Neural cell (in vitro differentiated cells): Measurements from ENCODE around the gene ZNF580. TPM values are rescaled to one million over a fixed set of nuclear protein-coding genes. Genes with fewer than 3 reads are reported as not detected.

Experiments used
- H2AFZ ChIP-seq: fragments of 200-600, 300-800 bp; sonication (generic), shearing (Covaris generic); 2 replicates; pipeline ENCODE4 v1.6.0; 2014; ENCODE audit warnings: low read depth, mild to moderate bottlenecking, antibody characterized with exemption, low read length, moderate library complexity
- H3F3A ChIP-seq: fragments of 200-600 bp; shearing (Covaris generic); 2 replicates; pipeline ENCODE4 v1.6.1; 2016; ENCODE audit warnings: mild to moderate bottlenecking, moderate library complexity, mixed read lengths, antibody characterized with exemption, low read length; ENCODE audit not compliant: insufficient read depth, poor library complexity, severe bottlenecking
- H3K27ac ChIP-seq: fragments of 200-600, 300-800 bp; sonication (generic), shearing (Covaris generic); 2 replicates; pipeline ENCODE4 v1.5.1; 2014; ENCODE audit warnings: mild to moderate bottlenecking, low read length, moderate library complexity
- H3K27me3 ChIP-seq: fragments of 300-800, 200-600 bp; sonication (generic), shearing (Covaris generic); 2 replicates; pipeline ENCODE4 v1.6.0; 2014; ENCODE audit warnings: mild to moderate bottlenecking, low read depth, low read length, moderate library complexity; ENCODE audit not compliant: insufficient read depth
- H3K36me3 ChIP-seq: fragments of 300-800, 200-600 bp; sonication (generic), shearing (Covaris generic); 2 replicates; pipeline ENCODE4 v1.5.1; 2014; ENCODE audit warnings: mild to moderate bottlenecking, antibody characterized with exemption, low read length, moderate library complexity; ENCODE audit not compliant: insufficient read depth
- H3K4me2 ChIP-seq: fragments of 300-800, 200-600 bp; sonication (generic), shearing (Covaris generic); 2 replicates; pipeline ENCODE4 v1.6.0; 2014; ENCODE audit warnings: mild to moderate bottlenecking, low read length
- H3K4me3 ChIP-seq: fragments of 300-800, 200-600 bp; sonication (generic), shearing (Covaris generic); 2 replicates; pipeline ENCODE4 v1.5.1; 2014; ENCODE audit warnings: mild to moderate bottlenecking, low read length, moderate library complexity
- H3K79me2 ChIP-seq: fragments of 200-600 bp; shearing (Covaris generic); replicated peaks from 2 replicates; pipeline ENCODE4 v1.6.0; 2014; ENCODE audit warnings: mild to moderate bottlenecking, low read length, moderate library complexity; ENCODE audit not compliant: insufficient read depth
- H3K9ac ChIP-seq: fragments of 300-800, 200-600 bp; sonication (generic), shearing (Covaris generic); 2 replicates; pipeline ENCODE4 v1.6.1; 2016; ENCODE audit warnings: mild to moderate bottlenecking, low read length, mixed read lengths
- H3K9me2 ChIP-seq: fragments of 200-600 bp; shearing (Covaris generic); 2 replicates; pipeline ENCODE4 v1.6.1; 2016; ENCODE audit warnings: mild to moderate bottlenecking, low read length, mixed read lengths; ENCODE audit not compliant: insufficient read depth
- H3K9me3 ChIP-seq: fragments of 200-600, 300-800 bp; sonication (generic), shearing (Covaris generic); 2 replicates; pipeline ENCODE4 v1.6.1; 2016; ENCODE audit warnings: mild to moderate bottlenecking, mixed run types, low read length, moderate library complexity, mixed read lengths
- H4K20me1 ChIP-seq: fragments of 200-600 bp; shearing (Covaris generic); 2 replicates; pipeline ENCODE4 v1.6.1; 2016; ENCODE audit warnings: mild to moderate bottlenecking, mixed run types; ENCODE audit not compliant: insufficient read depth
- EP300 ChIP-seq: fragments of 450-650 bp; conservative IDR thresholded peaks from 2 replicates; pipeline ENCODE4 v1.6.1; 2014; ENCODE audit warnings: antibody characterized with exemption, mild to moderate bottlenecking, moderate library complexity; ENCODE audit not compliant: poor library complexity, severe bottlenecking
- EZH2 ChIP-seq: fragments of 200-600, 300-800 bp; shearing (Covaris generic), sonication (generic); IDR thresholded peaks from 2 replicates; pipeline ENCODE4 v1.6.1; 2014; ENCODE audit warnings: antibody characterized with exemption, low read length, borderline replicate concordance, mild to moderate bottlenecking; ENCODE audit not compliant: insufficient read depth, poor library complexity, severe bottlenecking
- MXI1 ChIP-seq: fragments of 450-650 bp; conservative IDR thresholded peaks from 2 replicates; pipeline ENCODE4 v1.6.1; 2014; ENCODE audit warnings: antibody characterized with exemption, mild to moderate bottlenecking; ENCODE audit not compliant: poor library complexity, severe bottlenecking
- POLR2AphosphoS5 ChIP-seq: IDR thresholded peaks from 2 replicates; pipeline ENCODE4 v1.6.1; 2012
- RAD21 ChIP-seq: fragments of 450-650 bp; conservative IDR thresholded peaks from 2 replicates; pipeline ENCODE4 v1.6.1; 2014; ENCODE audit warnings: antibody characterized with exemption, mild to moderate bottlenecking, moderate library complexity
- SMC3 ChIP-seq: fragments of 450-650 bp; conservative IDR thresholded peaks from 2 replicates; pipeline ENCODE4 v1.6.1; 2014; ENCODE audit warnings: antibody characterized with exemption, mild to moderate bottlenecking, moderate library complexity; ENCODE audit not compliant: poor library complexity
- TAF1 ChIP-seq: IDR thresholded peaks from 2 replicates; pipeline ENCODE4 v1.6.1; 2012; ENCODE audit warnings: low read depth
- polyA plus RNA-seq: library from polyadenylated mRNA; depleted of rRNA; stranded (reverse); fragments of >200 nt; gene quantifications from 2 replicates; pipeline ENCODE4 v1.2.3, GENCODE V29; 2014
- TF ChIP-seq, protein P1 (sequence below): IDR thresholded peaks from 2 replicates; pipeline ENCODE4 v1.6.1; 2012; ENCODE audit warnings: borderline replicate concordance

ZNF580 gene
- polyA plus RNA-seq, 1 donor from 2014 or later: 11.7 TPM

DNA sequence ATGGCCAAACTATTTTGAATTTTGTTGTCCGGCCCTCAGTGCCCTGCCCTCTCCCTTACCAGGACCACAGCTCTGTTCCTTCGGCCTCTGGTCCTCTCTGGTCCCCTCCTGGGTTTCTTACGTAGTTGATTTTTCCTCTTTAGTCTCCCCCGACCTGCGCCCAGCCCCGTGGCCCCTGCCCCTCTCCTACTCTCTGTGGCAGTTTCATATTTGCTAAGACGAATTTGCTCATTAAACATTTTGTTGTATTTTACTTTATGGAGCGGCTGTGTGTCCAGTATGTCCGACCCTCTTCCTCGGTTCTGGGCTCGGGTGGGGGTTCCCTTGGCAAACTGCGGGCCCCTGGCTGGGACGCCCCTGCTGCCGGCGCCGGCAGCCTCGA lies 33.6 kb downstream of the ZNF580 start:
- Histone ChIP-seq H3K4me3 (peak overlapping the region; percentile 92), H3K9me3 (no peaks in the 10 kb centered on the region), H3K27me3 (no peaks in the 10 kb centered on the region), H2AFZ (no peak overlapping the region), H4K20me1 (peaks cover 4% of the 10 kb centered on the region), H3K27ac (peak overlapping the region; percentile 71), H3K9ac (peak overlapping the region; percentile 84), H3K36me3 (no peaks in the 10 kb centered on the region), H3F3A (no peaks in the 10 kb centered on the region), H3K4me2 (peak overlapping the region; percentile 84), H3K9me2 (no peaks in the 10 kb centered on the region), H3K79me2 (peaks cover 55% of the 10 kb centered on the region)
- TF ChIP-seq, protein P1, sequence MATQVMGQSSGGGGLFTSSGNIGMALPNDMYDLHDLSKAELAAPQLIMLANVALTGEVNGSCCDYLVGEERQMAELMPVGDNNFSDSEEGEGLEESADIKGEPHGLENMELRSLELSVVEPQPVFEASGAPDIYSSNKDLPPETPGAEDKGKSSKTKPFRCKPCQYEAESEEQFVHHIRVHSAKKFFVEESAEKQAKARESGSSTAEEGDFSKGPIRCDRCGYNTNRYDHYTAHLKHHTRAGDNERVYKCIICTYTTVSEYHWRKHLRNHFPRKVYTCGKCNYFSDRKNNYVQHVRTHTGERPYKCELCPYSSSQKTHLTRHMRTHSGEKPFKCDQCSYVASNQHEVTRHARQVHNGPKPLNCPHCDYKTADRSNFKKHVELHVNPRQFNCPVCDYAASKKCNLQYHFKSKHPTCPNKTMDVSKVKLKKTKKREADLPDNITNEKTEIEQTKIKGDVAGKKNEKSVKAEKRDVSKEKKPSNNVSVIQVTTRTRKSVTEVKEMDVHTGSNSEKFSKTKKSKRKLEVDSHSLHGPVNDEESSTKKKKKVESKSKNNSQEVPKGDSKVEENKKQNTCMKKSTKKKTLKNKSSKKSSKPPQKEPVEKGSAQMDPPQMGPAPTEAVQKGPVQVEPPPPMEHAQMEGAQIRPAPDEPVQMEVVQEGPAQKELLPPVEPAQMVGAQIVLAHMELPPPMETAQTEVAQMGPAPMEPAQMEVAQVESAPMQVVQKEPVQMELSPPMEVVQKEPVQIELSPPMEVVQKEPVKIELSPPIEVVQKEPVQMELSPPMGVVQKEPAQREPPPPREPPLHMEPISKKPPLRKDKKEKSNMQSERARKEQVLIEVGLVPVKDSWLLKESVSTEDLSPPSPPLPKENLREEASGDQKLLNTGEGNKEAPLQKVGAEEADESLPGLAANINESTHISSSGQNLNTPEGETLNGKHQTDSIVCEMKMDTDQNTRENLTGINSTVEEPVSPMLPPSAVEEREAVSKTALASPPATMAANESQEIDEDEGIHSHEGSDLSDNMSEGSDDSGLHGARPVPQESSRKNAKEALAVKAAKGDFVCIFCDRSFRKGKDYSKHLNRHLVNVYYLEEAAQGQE: no peak
- TF ChIP-seq MXI1 (no peak), POLR2AphosphoS5 (no peak), RAD21 (no peak), EP300 (no peak)

DNA sequence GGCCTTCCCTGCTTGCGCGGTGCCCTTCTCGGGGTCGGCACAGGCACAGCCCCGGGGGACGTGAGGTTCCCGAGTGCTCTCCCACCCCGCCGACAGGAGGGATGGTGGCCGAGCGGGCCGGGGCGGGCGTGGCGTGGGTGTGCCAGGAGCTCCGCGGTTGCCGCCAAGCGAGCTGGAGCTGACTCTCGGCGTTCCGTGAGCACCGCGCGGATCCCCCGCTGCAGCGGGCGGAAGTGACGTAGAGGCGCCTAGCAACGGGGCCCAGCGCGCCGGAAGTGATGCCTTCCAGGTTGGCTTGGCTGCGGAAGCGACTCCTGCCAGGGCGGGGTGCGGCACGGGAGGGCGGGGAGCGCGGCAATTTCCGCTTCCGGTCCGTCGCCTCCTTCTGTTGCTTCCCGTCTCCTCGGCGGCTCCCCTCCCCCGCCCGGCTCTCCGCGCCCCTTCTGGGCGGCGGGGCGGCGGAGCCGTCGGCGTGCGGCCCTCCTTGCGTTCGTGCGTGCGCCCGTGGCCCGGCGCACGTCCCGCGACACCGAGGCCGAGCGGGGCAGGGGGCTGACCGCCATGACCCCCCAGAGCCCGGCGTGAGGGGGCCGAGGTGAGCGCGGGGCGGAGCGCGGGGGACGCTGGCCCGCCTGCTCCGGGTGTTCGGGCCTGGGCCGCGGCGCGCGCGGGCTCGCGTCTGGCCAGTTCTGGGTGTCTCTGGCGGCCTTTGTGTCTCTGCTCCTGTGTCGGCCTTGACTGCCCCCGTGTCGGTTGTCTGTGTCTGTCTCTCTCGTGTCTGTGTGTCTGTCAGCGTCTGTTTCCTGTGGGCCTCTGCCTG lies 34.2 kb downstream of the ZNF580 start, which contains the start of gene EPN1:
EPN1 (plus strand) TSS at position 386 of the 820 bp plus-strand sequence. CDS start 3,402 bp downstream, outside the sequence.
- H3K27ac ChIP-seq: peak within 1 kb of the TSS; percentile 71
- H3K79me2 ChIP-seq: peaks cover 57% of the 10 kb centered on the region
- peak within 1 kb of the TSS; percentile 84 for H3K9ac ChIP-seq
- H3K27me3 ChIP-seq: no peaks in the 10 kb centered on the region
- H4K20me1 ChIP-seq: peaks cover 4% of the 10 kb centered on the region
- H3K4me3 ChIP-seq: peak within 1 kb of the TSS; percentile 92
- no peaks in the 10 kb centered on the region for H3F3A ChIP-seq
- peak within 1 kb of the TSS; percentile 60 for H2AFZ ChIP-seq
- peak within 1 kb of the TSS; percentile 98 for H3K4me2 ChIP-seq
- H3K36me3 ChIP-seq: no peaks in the 10 kb centered on the region
- TF ChIP-seq, protein P1: no peak
- TF ChIP-seq EP300 (peak; percentile 67), TAF1 (peak; percentile 38), RAD21 (peak; percentile 25), SMC3 (peak; percentile 35), POLR2AphosphoS5 (peak; percentile 77), MXI1 (peak; percentile 91), EZH2 (no peak)
- H3K9me3 ChIP-seq: no peaks in the 10 kb centered on the region
- no peaks in the 10 kb centered on the region for H3K9me2 ChIP-seq
